Jurkat, Clone E6-1 (cell line): ENCODE results near the gene DOP1B.
"Not testable (repeated sequence)": the region's sequence is repeated elsewhere in the genome, so short reads cannot be mapped to it uniquely, and the experiment has no call there.

Experiments used
- DNase-seq: peaks from one replicate; pipeline ENCODE4 v3.0.0-alpha.2; 2011; ENCODE audit warnings: low read depth, low spot score
- H3K4me3 ChIP-seq: 2 replicates; pipeline ENCODE4 v1.5.1; 2011; ENCODE audit warnings: mild to moderate bottlenecking, low read length, control low read depth, moderate library complexity

The DOP1B gene

DNA sequence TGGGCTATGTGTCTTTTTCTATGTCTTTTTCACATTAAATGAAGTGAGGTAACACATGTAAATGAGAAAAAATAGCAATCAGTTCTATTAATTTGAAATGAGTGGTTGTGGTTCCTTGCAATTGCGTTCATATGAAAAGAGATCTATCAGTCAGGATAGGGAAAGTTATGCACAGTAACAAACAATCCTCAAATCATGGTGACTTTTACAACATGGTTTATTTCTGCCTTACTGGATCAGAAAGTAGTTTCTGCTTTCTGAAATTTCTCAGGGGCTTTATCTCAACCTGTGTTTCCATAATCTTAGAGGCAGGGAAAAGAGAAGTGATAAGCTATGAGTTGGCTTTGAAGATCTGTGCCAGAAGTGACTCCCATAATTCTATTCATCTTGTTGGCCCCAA, 39.0 kb downstream of the DOP1B start:
- no peak for DNase-seq
- no peak overlapping the region for H3K4me3 ChIP-seq

DNA sequence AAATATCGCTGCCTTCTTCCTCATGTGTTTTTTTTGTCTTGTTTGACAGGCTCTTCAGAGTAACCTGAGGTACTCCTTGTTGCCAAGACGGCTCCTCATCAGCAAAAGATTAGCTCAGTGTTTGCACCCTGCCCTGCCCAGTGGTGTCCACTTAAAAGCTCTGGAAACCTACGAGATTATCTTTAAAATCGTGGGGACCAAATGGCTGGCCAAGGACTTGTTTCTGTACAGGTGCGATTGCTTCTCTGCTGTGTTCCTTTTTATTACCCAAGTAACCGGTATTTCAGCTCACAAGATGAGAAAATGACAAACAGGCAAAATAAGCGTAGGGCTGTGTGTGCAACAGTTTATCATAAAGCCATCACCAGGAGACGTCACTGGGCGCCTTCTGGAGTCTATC, 42.4 kb downstream of the DOP1B start:
- H3K4me3 ChIP-seq = no peak overlapping the region
- no peak for DNase-seq

DNA sequence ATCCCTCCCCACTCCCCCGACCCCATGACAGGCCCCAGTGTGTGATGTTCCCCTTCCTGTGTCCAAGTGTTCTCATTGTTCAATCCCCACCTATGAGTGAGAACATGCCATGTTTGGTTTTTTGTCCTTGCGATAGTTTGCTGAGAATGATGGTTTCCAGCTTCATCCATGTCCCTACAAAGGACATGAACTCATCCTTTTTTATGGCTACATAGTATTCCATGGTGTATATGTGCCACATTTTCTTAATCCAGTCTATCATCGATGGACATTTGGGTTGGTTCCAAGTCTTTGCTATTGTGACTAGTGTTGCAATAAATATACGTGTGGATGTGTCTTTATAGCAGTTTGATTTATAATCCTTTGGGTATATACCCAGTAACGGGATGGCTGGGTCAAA, 43.0 kb downstream of the DOP1B start:
- not testable (repeated sequence) for H3K4me3 ChIP-seq, DNase-seq

DNA sequence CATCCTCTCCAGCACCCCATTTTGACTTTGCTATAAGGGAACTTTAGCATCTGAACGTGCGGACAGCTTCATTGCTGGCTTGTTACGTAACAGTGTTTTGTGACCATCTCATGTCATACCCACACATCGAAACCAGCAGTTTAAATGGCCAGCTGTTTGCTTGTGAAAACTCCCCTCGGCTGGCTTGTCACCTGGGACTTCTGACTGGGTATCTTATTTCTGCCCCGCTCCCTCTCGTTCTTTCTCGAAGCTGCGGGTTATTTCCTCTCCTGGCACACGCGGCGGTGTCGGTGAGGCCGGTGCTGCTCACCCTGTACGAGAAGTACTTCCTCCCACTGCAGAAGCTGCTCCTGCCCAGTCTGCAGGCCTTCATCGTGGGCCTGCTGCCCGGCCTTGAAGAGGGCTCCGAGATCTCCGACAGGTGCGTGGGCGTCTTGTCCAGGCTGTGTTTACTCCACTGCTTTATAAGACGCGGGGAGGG, 43.5 kb downstream of the DOP1B start:
- DNase-seq = no peak
- H3K4me3 ChIP-seq = no peak overlapping the region

DNA sequence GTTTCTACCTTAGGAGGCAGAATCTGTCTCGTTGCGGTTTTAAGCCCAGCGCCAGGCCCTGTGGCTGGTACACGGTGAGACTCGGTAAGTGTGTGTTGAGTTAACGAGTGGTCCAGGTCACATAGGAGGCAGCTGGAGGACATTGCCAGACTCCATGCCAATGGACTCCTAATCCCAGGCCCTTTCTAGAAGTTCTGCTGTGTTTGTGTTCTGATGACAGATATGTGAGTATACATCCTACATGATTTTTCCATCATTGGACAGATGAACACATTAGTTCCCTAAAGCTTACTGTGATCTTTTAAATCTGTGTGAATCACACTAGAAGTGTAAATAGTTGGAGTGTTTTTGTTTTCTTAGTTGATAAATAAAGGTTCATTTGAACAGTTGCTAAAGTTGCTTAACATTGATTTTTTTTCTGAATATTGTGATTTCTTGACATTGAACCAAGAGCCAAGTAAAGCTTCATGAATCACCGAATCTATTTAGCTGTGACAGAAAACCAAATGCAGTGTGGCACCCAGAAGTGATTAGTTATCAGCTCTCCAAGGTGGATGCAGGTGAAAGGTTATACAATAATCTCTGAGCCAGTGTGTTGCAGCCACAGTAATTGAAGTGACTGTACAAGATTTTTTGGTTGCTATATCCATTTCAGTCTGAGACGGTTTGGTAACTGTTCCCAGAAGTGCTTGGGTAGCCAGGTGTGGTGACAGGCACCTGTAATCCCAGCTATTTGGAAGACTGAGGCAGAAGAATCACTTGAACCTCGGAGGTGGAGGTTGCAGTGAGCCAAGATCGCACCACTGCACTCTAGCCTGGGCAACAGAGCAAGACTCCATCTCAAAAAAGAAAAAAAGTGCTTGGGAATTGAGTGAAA, 46.3 kb downstream of the DOP1B start:
- H3K4me3 ChIP-seq = no peak overlapping the region

DNA sequence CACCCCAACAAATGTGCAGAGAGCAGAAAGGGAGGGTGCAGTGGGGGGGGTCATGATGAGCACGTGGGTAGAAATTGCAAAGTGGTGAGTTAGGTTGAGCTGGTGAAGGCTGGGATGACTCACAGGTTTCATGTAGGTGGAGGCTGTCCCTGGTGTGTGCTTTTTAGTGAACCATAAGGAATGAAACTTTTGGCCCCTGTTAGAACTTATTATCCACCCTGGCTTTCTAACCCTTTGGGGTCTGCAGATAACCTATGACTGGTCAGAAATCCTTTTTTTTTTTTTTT, 46.9 kb downstream of the DOP1B start:
- DNase-seq = no peak
- no peak overlapping the region for H3K4me3 ChIP-seq

More for the DNA sequence above, 46.3 kb downstream of the DOP1B start:
- DNase-seq = no peak

DNA sequence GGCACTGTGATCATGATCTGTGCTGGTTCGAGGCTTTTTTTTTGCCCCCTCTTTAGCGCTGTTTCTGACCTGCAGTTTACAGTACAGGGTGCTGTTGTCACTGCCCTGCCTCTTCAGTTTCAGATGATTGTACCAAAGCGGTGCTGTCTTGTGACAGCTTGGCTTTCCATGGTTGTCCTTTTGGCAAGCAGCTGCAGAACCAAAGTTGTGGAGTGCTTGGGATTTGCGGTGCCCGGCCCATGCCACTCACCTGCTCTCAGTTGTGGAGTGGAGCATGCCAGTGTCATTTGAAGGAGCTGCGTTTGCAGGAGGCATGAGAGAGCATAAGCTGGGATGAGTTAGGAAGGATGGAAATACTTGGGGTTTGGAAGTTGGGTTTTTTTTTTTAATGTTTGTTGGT, 48.4 kb downstream of the DOP1B start:
- DNase-seq = no peak
- no peak overlapping the region for H3K4me3 ChIP-seq

DNA sequence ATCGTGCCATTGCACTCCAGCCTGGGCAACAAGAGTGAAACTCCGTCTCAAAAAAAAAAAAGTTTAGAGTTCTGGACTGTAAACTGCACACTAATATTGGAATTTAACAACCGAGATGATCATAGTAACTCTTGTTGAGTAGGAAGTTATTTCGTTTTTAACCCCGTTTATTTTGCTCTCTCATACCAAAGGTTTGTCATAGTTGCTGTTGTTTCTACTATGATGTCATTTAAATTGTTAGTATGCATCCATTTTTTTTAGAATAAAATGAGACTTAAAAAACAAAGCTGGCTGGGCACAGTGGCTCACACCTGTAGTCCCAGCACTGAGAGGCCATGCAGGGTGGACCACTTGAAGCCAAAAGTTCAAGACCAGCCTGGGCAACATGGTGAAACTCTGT, 49.3 kb downstream of the DOP1B start:
- H3K4me3 ChIP-seq = no peak overlapping the region
- DNase-seq = no peak
